HCT116 (cell line): ENCODE measurements around the gene MAN2C1. TPM values are rescaled to one million over a fixed set of nuclear protein-coding genes. Genes with fewer than 3 reads are reported as not detected.

Source experiments
- ATAC-seq: fragments of 200-7000 bp; cut with Tn5 transposase; 2 replicates; pipeline ENCODE4 v1.9.1; 2020; ENCODE audit warnings: mild to moderate bottlenecking, moderate library complexity
- BruUV-seq: library from RNA; stranded (reverse); fragments of 400-500 nt; replicated peaks from 2 replicates; lab custom pipeline; 2021; lab: Mats Ljungman, UMichigan
- CTCF ChIA-PET: fragments of 300-600 bp; sonication (Branson Sonifier 250); formaldehyde crosslinking; loops from one replicate; lab custom pipeline; 2021; ENCODE audit warnings: antibody characterized with exemption; lab: Charles Lee
- POLR2A ChIA-PET: fragments of 300-600, 350-600 bp; sonication (Branson Sonifier 250); formaldehyde crosslinking; loops from one replicate; lab custom pipeline; 2021; ENCODE audit warnings: antibody characterized with exemption; lab: Charles Lee
- RAD21 ChIA-PET, 2 experiments: fragments of 300-600 bp; sonication (Branson Sonifier 250); formaldehyde crosslinking; loops; one replicate each; lab custom pipeline; 2023; ENCODE audit warnings: low total read pairs in 2 of 2; ENCODE audit not compliant: uncharacterized antibody in 2 of 2, unreplicated experiment in 2 of 2, low non-redundant PET in 1 of 2; lab: Charles Lee
- DNase-seq: peaks from one replicate; pipeline ENCODE4 v3.0.0-alpha.2; 2010; ENCODE audit warnings: low read depth, low spot score
- H2AFZ ChIP-seq: fragments of 200-600 bp; shearing (Covaris generic), sonication (generic); 2 replicates; pipeline ENCODE4 v1.6.1; 2017; ENCODE audit warnings: low read depth, mixed run types, mixed read lengths, antibody characterized with exemption, low read length; ENCODE audit not compliant: poor library complexity, severe bottlenecking
- H3K27ac ChIP-seq: 2 replicates; pipeline ENCODE4 v1.5.1; 2012; ENCODE audit warnings: low read depth, low read length
- H3K27me3 ChIP-seq: fragments of 200-600 bp; sonication (generic); 2 replicates; pipeline ENCODE4 v1.6.1; 2016; ENCODE audit warnings: mixed run types, low read length, mixed read lengths; ENCODE audit not compliant: insufficient read depth
- H3K36me3 ChIP-seq, 2 experiments: fragments of 200-500 bp in 1 of 2; fragments of 200-600 bp in 1 of 2; sonication (Bioruptor generic) in 1 of 2; sonication (generic) in 1 of 2; 2 replicates each; pipeline versions ENCODE4 v1.5.1 to v1.6.1; 2014 to 2016; ENCODE audit warnings: low read length in 2 of 2, inconsistent platforms in 1 of 2, mixed read lengths in 1 of 2, mixed run types in 1 of 2; ENCODE audit not compliant: insufficient read depth in 2 of 2, control insufficient read depth in 1 of 2
- H3K4me1 ChIP-seq, 2 experiments: fragments of 200-600 bp in 1 of 2; sonication (generic) in 1 of 2; 2 replicates each; pipeline versions ENCODE4 v1.5.1 to v1.6.1; 2012 to 2017; ENCODE audit warnings: low read length in 2 of 2, inconsistent platforms in 1 of 2, mild to moderate bottlenecking in 1 of 2, mixed read lengths in 1 of 2, mixed run types in 1 of 2, moderate library complexity in 1 of 2; ENCODE audit not compliant: insufficient read depth in 2 of 2, control insufficient read depth in 1 of 2
- H3K4me2 ChIP-seq: fragments of 200-600 bp; sonication (generic); 2 replicates; pipeline ENCODE4 v1.6.1; 2017; ENCODE audit warnings: mixed run types, low read length, mixed read lengths
- H3K4me3 ChIP-seq, 2 experiments: fragments of 200-600 bp in 1 of 2; sonication (generic) in 1 of 2; replicated peaks in 1 of 2; 2 replicates each; pipeline ENCODE4 v1.5.1; 2011 to 2016; ENCODE audit warnings: low read length in 2 of 2, control low read depth in 1 of 2, low read depth in 1 of 2, mild to moderate bottlenecking in 1 of 2, mixed read lengths in 1 of 2, mixed run types in 1 of 2
- H3K79me2 ChIP-seq: fragments of 200-600 bp; sonication (generic); 2 replicates; pipeline ENCODE4 v1.6.1; 2017; ENCODE audit warnings: mild to moderate bottlenecking, mixed run types, low read length, moderate library complexity, mixed read lengths; ENCODE audit not compliant: insufficient read depth
- H3K9ac ChIP-seq: fragments of 200-600 bp; sonication (generic); 2 replicates; pipeline ENCODE4 v1.6.1; 2016; ENCODE audit warnings: low read length, mixed read lengths
- H3K9me2 ChIP-seq: fragments of 200-600 bp; sonication (generic), shearing (Covaris generic); 2 replicates; pipeline ENCODE4 v1.6.1; 2017; ENCODE audit warnings: mixed run types, mild to moderate bottlenecking, moderate library complexity; ENCODE audit not compliant: insufficient read depth
- H3K9me3 ChIP-seq, 2 experiments: fragments of 200-500 bp in 1 of 2; fragments of 200-600 bp in 1 of 2; sonication (Bioruptor generic) in 1 of 2; sonication (generic) in 1 of 2; 2 replicates each; pipeline ENCODE4 v1.6.1; 2014 to 2017; ENCODE audit warnings: low read length in 2 of 2, mixed read lengths in 2 of 2, inconsistent platforms in 1 of 2, low read depth in 1 of 2, mild to moderate bottlenecking in 1 of 2, mixed run types in 1 of 2, moderate library complexity in 1 of 2; ENCODE audit not compliant: control insufficient read depth in 1 of 2, insufficient read depth in 1 of 2
- H4K20me1 ChIP-seq: fragments of 200-600 bp; sonication (generic), shearing (Covaris generic); 2 replicates; pipeline ENCODE4 v1.6.1; 2017; ENCODE audit warnings: mixed run types, mild to moderate bottlenecking, moderate library complexity; ENCODE audit not compliant: insufficient read depth
- CEBPB ChIP-seq: IDR thresholded peaks from 2 replicates; pipeline ENCODE4 v1.6.1; 2012; ENCODE audit warnings: low read depth
- CTCF ChIP-seq, 3 experiments: fragments of 200-600 bp in 1 of 3; sonication (generic) in 1 of 3; IDR thresholded peaks in 2 of 3; conservative IDR thresholded peaks in 1 of 3; 2 replicates each; pipeline ENCODE4 v1.5.1; 2012 to 2017; ENCODE audit warnings: low read depth in 2 of 3, low read length in 2 of 3, antibody characterized with exemption in 1 of 3, borderline replicate concordance in 1 of 3, control low read depth in 1 of 3, mild to moderate bottlenecking in 1 of 3, mixed read lengths in 1 of 3, mixed run types in 1 of 3, moderate library complexity in 1 of 3; ENCODE audit not compliant: insufficient read depth in 1 of 3
- EGR1 ChIP-seq: IDR thresholded peaks from 2 replicates; pipeline ENCODE4 v1.6.1; 2012; ENCODE audit warnings: low read depth
- ELF1 ChIP-seq: IDR thresholded peaks from 2 replicates; pipeline ENCODE4 v1.6.1; 2012; ENCODE audit warnings: low read depth, borderline replicate concordance
- EZH2 ChIP-seq: fragments of 200-600 bp; sonication (generic); IDR thresholded peaks from 2 replicates; pipeline ENCODE4 v1.6.1; 2017; ENCODE audit warnings: antibody characterized with exemption, mixed run types
- EZH2phosphoT487 ChIP-seq: fragments of 200-600 bp; IDR thresholded peaks from 2 replicates; pipeline ENCODE4 v1.6.1; 2018; ENCODE audit warnings: antibody characterized with exemption, borderline replicate concordance
- FOSL1 ChIP-seq: IDR thresholded peaks from 2 replicates; pipeline ENCODE4 v1.6.1; 2012; ENCODE audit warnings: low read depth
- JUND ChIP-seq: IDR thresholded peaks from 2 replicates; pipeline ENCODE4 v1.6.1; 2012
- MAX ChIP-seq: IDR thresholded peaks from 2 replicates; pipeline ENCODE4 v1.6.1; 2012
- POLR2A ChIP-seq: IDR thresholded peaks from 2 replicates; pipeline ENCODE4 v1.7.0; 2011; ENCODE audit warnings: borderline replicate concordance; ENCODE audit not compliant: insufficient read depth, insufficient read length; ENCODE audit errors: extremely low read depth
- REST ChIP-seq: IDR thresholded peaks from 2 replicates; pipeline ENCODE4 v1.6.1; 2012; ENCODE audit warnings: low read depth
- SIN3A ChIP-seq: IDR thresholded peaks from 2 replicates; pipeline ENCODE4 v1.6.1; 2012; ENCODE audit warnings: low read depth
- TCF7L2 ChIP-seq: IDR thresholded peaks from 2 replicates; pipeline ENCODE4 v1.7.0; 2011; ENCODE audit warnings: borderline replicate concordance, inconsistent platforms; ENCODE audit not compliant: insufficient read depth, insufficient read length; ENCODE audit errors: extremely low read depth
- YY1 ChIP-seq: IDR thresholded peaks from 2 replicates; pipeline ENCODE4 v1.6.1; 2011; ENCODE audit warnings: low read length, low read depth, moderate library complexity, mild to moderate bottlenecking; ENCODE audit not compliant: insufficient replicate concordance; ENCODE audit errors: extremely low read depth
- ZFX ChIP-seq: fragments of 450-650 bp; IDR thresholded peaks from 2 replicates; pipeline ENCODE4 v1.6.1; 2017
- intact Hi-C: fragments of 100-400 bp; cut with micrococcal nuclease; formaldehyde crosslinking; loops from 2 replicates; pipeline ENCODE4 v1.10.0; 2022
- total RNA-seq: library from RNA; stranded (reverse); gene quantifications from one replicate; pipeline ENCODE4 v1.2.1, GENCODE V29; 2021; ENCODE audit not compliant: unreplicated experiment

MAN2C1 gene
- total RNA-seq, 1 experiment from 2014 or later: 118 TPM

DNA sequence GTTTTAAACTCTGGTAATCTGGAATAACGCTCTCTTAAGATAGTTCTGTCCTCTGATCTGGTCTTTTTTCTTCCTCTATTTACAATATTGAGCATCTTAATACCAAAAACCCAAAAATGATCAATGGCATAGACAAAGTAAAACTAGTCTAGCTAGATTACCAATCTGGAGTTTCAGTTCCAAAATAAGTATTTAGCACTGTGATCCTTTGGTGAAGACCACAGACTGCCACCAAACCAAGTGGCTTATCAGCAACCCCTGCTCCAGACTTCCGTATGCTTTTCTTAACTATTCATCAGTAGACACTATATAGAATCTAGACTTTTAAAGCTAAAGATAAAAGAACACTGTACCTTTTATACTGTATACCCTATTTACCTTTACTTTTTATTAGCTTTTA is 35.5 kb upstream of the MAN2C1 start:
- no peak for TF ChIP-seq JUND
- TF ChIP-seq REST: no peak
- TF ChIP-seq CTCF (IDR thresholded peaks at IDR 0.05 in 2 of 3, conservative IDR thresholded peaks at IDR 0.05 in 1 of 3; ENCODE audit: borderline replicate concordance in 1 of 3, insufficient read depth in 1 of 3, low read depth in 2 of 3, low read length in 2 of 3): no peak
- no peak for TF ChIP-seq CEBPB
- no peak for TF ChIP-seq TCF7L2
- TF ChIP-seq ELF1: no peak
- no peak for TF ChIP-seq YY1
- TF ChIP-seq FOSL1: no peak
- no peak for TF ChIP-seq MAX
- TF ChIP-seq EZH2: no peak
- TF ChIP-seq ZFX: no peak
- TF ChIP-seq POLR2A: no peak
- no peak for TF ChIP-seq EZH2phosphoT487
- no peak for TF ChIP-seq EGR1
- TF ChIP-seq SIN3A: no peak
- no peaks in the 10 kb centered on the region for H3K4me1 ChIP-seq
- no peaks in the 10 kb centered on the region for H3K9me3 ChIP-seq
- ATAC-seq: no peak
- H3K9ac ChIP-seq: no peak overlapping the region
- intact Hi-C loops: no loop called here
- no peak overlapping the region for H2AFZ ChIP-seq
- H3K36me3 ChIP-seq: peaks cover 46 to 65% of the 10 kb centered on the region in 2 experiments
- ChIA-PET CTCF (no interaction called here), RAD21 (no interaction called here), POLR2A (no interaction called here)
- no peaks in the 10 kb centered on the region for H4K20me1 ChIP-seq
- no peak for DNase-seq
- peaks cover 4% of the 10 kb centered on the region for H3K79me2 ChIP-seq
- H3K4me3 ChIP-seq: no peak overlapping the region
- no peak overlapping the region for H3K4me2 ChIP-seq
- H3K9me2 ChIP-seq: no peaks in the 10 kb centered on the region
- no peaks in the 10 kb centered on the region for H3K27me3 ChIP-seq
- no TSS peak for BruUV-seq
- no peak overlapping the region for H3K27ac ChIP-seq
